ENCODE measurements around the gene TMEM161A.
"Not testable (repeated sequence)": the region's sequence is repeated elsewhere in the genome, so short reads cannot be mapped to it uniquely, and the experiment has no call there.

Gene TMEM161A

DNA sequence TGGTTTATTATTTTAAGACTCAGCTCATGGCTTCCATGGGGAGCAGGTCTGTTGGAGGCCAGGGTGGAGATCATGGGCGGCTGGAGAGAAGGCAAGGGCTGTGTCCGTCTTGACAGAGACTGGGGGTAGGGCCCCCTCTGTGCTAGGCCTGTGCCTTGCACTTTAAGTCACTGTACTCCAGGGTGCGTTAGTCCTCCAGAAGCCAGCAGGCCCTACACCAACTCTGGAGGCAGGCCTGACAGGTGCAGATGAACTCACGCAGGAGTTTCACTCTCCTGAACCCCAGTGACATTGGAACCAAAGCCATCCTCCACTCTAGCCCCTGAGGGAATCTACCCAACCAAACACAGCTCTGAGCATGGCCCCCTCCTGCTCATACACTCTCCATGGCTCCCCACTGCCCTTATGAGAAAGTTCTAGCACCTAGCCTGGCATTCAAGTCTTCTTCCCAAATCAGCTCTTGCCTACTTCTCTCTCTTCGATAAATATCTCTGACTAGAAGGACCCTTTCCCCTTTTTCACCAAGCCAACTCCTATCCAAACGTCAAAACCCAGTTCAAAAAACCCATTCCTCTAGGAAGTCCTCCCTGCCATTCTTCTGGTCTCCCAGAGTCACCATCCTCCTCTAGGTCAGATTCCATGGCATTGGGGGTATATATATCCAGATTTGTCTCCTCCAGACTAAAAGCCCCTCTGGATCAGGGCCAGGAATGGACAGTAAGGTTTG, 16.7 kb upstream of the TMEM161A start:
- no peak for DNase-seq

DNA sequence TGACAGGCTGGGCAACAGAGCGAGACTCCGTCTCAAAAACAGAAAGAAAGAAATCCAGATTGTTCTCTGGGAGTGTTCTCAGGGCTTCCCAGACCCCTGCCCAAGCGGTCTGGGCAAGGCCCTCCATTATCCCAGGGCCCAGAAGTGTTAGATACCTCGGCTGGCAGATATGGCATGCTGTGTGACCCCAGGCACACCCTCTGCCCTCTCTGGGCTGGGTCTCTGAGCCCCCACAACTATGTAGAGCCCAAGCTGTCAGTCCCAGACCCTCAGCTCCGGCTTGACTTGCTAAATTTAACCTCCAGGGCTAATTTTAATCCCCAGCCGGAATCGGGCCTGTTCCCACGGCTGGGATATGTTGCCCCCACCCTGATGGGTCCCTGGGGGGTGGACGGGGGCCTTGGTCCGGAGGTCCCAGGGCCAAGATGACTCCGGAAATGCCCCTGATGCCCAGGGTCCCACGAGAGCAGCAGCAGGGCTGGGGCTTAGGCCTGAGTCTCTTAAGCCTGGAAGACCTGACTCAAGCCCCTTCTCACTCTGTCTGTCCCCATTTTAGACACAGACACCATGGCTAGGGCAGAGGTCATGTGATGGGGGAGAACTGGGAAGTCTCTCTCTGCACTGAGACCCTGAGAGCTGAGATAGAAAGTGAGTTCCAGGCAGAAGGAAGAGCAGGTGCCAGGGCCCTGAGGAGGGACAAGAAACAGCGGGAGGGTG, 14.5 kb upstream of the TMEM161A start:
- DNase-seq = no peak

DNA sequence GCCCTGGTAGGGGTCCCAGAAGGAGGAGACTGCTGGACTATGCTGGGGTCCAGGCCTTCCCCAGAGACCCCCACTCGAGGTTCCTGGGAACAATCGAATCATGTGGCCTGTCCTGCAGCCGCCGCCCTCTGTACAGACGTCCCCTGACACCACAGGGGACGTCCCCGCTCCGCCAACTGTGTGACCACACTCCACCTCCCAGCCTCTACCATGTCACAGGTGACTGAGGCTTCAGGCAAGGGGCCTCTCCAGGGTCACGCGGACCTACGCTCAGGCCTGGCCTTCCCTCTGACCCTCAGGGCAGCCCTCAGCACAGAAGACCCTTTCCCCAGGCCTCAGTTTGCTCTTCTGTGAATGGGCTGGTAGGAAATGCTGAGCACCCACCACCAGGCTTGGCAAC, 13.1 kb upstream of the TMEM161A start:
- no peak for DNase-seq

DNA sequence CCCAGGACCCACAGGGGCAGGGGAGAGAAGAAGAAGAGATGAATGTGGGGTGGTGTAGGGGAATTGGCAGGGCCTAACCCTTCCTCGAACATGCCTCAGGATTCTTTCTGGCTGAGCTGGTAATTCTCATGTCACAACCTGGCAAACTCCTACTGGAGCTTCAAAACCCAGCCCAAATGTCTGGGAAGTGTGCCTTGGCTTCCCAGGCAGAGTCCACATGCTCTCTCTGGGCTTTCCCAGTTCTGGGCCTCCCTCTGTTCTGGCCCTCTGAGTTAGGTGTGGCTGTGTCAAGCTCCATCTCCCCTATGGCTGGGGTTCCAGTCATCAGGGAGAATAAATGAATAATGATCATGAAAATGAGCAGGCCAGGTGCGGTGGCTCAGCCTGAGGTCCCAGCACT, 11.2 kb upstream of the TMEM161A start:
- DNase-seq = no peak

DNA sequence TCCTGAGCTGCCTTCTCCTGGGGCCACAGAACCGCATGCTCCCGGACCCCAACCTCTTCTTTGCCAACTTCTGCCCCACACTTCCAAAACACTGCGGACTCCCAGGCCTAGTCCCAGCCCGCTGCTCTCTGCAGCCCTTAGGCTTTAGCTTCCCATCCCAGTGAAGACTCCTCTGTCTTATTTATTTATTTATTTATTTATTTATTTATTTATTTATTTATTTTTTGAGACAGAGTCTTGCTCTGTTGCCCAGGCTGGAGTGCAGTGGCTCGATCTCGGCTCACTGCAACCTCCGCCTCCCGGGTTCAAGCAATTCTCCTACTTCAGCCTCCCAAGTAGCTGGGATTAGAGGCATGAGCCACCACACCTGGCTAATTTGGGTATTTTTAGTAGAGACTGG, 10.2 kb upstream of the TMEM161A start:
- not testable (repeated sequence) for DNase-seq

DNA sequence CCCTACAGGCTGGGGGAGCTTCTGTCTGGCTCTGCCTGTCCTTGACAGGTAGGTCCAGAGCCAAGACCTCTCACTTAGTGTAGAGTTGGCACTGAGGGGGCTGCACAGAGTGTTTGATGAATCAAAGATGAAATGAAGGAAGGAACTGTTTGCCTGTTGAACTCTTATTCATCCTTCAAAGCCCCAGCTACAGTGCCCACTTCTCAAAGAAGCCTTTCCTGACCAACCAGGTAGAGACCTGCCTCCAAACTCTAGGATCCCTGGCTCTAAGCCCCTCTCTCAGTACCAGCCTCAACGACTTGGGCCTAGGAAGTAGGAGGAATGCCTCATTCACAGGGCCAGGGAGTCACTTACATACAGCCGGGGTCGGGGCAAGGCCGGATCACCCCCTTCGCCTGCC, 9.1 kb upstream of the TMEM161A start:
- no peak for DNase-seq

DNA sequence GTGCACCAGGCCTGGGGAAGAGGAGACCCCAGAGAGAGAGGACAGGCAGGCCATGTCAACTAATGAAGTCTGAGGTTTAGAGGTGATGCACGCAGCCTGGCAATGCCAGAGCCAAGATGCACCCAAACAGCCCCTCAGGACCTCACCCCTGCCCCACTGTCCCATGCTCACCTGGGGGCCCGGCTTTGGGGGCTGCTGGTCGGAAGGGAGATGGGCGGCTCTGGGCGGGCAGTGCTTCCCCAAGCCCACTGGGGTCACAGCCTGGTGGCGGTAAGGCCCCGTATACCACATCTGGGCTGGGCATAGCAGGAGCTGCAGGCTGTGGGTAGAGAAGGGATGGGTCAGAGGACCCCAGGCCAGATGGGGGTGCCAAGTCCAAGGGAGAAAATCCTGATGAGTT, 8.6 kb upstream of the TMEM161A start:
- no peak for DNase-seq

DNA sequence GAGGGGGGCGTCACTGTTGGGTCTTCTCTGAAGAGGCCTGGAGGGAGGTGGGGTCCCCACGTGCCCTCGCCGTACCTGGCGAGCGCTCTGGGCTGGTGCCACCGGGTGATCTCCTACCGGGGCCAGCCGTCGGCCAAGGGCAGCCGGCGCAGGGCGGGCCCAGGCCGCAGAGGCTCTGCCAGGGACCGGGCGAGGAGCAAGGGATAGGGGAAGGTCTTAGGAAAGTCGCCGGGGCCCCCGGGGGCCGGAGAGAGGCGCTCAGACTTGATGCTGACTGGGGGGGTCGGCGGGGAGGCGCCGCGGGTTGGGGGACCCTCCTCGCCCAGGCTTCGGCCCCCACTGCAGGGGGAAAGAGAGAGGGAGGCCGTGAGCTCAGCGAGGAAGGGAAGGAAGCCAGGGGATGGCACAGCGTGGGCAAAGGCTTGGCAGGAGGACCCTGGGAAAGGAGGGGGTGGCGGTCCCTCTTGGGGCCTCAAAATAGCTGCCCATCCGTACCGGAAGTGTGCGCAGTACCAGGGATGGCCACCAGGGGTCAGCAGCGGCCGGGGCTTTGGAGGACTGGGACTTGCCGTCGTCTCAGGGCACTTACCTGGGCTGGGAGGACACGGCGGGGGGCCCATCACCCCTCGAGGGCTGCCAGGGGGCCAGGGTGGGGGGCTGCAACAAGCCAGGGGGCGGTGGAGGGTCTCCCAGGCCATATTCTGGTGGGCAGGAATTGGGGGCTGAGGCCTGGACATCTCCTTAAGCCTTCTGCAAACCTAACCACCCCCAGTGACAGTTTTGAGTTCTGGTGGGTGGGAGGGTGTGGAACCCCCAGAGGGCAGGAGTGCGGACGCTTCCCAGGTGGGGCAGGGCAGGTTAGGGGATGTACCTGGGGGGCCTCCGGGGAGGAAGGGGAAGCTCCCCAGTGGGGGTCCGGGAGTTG, 7.7 kb upstream of the TMEM161A start:
- DNase-seq = peak; percentile 85

DNA sequence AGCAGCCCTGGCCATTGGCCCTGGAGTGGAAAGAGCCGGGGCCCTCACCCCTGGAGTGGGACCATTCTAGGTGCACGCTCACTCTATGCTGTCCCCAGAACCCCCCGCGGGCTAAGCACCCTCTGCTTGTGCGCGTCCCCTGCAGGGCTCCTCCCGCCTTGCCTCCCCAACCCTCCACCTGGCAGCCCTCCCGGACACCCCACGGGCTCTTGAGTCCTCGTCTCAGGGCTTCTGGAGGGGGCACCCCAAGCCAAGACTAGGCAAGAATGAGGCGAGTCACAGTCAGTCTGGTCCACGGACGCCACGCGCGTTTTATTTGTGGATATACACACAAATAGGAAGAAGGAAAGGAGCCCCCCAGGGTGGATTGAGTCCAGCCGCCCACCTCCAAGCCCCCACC, 7.0 kb upstream of the TMEM161A start:
- no peak for DNase-seq

DNA sequence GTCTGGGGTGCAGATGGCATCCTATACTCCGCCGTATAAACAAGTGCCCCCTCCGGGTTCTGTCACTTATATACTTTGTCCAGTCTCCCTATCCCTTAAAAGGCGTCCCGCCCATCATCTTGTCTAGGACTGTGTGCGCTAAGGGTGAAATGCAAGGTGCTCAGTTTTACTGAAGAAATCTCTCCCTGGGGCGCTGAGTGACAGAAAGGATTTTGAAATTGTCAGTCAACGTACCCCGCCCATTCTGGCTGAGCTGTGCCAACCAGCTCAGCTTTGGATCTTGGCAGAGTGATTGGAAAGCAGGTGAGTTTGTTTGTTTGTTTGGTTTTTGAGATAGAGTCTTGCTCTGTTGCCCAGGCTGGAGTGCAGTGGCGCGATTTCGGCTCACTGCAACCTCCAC, 4.1 kb upstream of the TMEM161A start:
- DNase-seq = no peak

DNA sequence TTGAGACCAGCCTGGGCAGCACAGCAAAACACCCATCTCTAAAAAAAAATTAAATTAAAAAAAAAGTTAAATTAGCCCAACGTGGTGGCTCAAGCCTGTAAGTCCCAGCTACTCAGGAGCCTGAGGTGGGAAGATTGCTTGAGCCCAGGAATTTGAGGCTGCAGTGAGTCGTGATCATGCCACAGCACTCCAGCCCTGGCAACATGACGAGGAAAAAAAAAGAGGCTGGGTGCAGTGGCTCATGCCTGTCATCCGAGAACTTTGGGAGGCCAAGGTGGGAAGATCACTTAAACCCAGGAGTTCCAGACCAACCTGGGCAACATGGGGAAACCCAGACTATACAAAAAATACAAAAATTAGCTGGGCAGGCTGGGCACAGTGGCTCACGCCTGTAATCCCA, 2.2 kb upstream of the TMEM161A start:
- DNase-seq = no peak

DNA sequence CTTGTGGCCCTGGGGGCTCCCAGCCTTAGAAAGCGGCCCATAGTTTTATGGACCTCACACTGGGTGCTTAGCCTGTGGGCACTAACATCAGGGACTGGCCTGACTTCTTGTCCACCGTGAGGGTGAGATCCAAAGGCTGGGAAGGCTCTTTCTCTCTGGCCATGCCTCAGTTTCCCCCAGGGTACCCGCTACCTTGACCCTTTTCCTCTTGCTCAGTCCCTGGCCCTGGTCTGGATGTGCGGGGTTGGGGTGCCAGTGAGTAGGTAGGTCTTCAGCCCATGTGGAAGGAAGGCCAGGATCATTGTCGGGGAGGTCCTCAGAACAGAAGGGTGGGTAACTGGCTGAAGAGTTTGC, 1.6 kb upstream of the TMEM161A start:
- no peak for DNase-seq

DNA sequence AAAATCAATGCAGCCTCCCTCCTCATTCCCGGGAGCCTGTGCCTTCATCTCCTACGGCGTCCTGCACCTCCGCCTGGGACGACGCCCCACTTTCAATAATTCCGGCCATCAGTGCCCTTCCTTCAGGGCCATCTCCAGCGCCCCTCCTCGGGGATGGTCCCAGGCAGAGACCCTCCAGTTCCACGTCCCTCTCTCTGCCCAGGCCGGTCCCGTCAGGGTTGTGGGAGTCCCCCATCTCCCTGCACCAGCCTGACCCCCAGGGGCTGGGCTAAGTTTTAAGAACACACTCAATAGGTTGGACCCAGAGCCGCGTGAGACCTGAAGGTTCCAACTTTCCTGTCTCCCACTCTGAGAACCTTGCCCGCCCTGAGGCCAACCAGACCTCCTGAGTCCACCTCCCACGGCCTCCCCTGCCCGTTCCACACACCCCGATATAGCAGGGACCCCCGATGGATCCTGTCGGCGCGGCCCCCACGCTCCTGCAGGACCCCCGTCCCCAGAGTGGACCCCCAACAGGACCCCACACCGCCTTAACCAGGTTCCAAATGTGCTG, 646 bp downstream of the TMEM161A start:
- DNase-seq = no peak

DNA sequence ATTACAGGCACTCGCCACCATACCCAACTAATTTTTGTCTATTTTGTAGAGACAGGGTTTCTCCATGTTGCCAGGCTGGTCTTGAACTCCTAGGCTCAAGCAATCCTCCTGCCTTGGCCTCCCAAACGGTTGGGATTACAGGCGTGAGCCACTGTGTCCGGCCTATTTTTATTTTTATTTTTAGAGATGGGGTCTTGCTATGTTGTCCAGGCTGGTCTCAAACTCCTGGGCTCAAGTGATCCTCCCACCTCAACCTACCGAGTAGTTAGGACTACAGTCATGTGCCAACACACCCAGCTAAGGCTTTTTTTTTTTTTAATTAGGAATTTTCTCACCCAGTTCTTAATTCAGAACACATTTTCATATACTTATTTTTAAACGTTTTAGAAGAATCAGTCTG, 2.6 kb downstream of the TMEM161A start:
- DNase-seq = not testable (repeated sequence)

DNA sequence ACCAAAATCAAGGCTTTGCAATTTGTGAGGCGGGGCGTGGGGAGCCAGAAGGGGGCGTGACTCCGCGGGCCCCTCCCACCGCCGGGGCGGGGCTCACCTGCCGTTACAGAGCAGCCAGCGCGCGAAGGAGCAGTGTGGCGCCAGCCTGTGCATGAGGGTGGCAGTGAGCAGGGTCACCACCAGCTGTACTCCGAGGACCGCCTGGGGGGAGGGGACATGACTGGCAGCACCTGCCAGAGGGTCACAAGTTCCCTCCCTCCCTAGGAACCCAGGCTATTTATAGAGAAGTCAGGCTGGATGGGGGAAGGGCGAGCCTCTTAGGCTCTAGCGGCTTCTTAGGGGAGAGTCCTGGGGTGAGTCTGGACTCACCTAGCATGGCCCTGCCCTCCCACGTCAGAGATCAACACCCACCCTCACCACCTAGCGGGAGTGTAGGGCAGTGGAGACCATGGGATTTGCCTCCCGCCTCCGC, 3.6 kb downstream of the TMEM161A start:
- peak; percentile 40 for DNase-seq

DNA sequence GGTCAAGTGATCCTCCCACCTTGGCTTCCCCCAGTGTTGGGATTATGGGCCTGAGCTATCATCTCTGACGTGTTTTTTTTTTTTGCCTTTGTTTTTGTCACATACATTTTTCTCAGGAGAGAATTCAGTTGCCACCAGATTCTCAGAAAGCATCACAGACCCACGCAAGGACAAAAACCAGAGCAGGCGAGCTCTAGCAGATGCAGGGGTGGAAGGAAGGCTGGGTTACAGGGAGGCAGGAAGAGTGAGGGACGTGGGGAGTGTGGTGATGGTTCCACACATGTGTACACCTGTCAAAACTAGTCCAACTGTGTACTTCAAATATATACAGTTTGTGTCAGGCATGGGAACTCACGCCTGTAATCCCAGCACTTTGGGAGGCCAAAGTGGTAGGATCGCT, 4.3 kb downstream of the TMEM161A start:
- DNase-seq = no peak

DNA sequence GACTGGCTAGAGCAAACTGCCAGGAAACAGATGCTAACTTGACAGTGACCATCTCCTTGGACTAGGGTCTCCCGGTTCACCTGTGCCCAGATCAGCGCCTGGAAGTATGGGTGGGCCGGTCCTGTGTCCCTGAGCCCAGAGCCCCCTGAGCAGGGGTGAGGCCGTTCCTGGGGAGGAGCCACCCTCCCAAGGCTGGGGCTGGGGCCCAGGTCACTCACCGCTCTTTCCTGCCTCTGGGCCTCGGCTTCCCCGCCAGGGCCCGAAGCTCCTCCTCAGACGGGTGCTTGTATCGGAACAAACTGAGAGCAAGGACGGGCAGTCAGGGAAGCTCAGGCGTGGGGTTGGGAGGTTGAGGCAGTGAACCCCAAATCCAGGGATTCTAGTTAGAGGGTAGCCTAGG, 5.4 kb downstream of the TMEM161A start:
- DNase-seq = no peak

DNA sequence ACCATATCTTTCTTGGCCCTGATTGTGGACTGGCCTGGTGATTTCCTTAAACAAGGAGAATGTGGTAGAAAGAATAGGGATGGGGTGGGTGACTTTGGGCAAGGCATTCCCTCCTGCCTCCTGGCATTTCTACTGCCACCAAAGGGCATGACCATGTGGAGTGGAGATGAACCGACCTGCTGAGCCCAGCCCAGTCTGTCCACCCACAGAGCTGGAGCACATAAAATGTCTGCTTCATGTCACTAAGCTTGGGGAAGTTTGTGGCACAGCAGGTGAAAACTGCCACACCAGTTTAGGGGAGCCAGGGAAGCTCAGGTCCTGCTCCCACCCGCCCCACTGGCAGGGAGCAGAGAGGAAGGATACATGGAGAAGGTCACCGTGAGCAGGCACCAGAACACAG, 6.3 kb downstream of the TMEM161A start:
- no peak for DNase-seq

DNA sequence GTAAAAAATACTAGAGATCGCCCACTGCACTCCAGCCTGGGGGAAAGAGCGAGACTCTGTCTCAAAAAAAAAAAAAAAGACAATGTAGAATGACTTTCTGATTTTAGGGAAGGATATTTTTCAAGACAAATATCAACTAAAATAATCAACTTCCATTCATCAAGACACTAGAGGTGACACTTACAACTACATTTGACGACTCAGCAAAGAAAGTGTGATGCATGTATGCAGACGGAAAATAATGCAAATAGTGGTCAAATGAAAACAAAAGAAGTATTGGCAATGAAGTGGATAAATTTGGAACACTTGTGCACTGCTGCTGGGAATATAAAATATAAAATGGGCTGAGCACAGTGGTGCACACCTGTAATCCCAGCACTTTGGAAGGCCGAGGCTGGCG, 12.2 kb downstream of the TMEM161A start:
- no peak for DNase-seq

DNA sequence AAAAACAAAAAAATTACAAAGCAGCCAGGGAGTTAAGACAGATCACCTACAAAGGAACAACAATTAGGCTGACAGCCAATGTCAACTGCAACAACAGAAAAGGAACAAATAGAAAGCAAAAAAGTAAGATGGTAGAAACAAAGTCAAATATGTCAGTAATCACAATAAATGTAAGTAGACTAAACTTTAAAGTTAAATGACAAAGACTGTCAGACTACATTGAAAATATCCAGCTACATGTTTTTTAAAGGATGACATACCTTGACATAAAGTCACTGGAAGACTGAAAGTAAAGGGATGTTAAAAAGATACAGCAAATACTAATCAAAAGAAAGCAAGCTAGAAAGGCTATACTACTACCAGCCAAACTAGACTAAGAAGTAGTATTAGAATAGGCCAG, 14.9 kb downstream of the TMEM161A start:
- no peak for DNase-seq

DNA sequence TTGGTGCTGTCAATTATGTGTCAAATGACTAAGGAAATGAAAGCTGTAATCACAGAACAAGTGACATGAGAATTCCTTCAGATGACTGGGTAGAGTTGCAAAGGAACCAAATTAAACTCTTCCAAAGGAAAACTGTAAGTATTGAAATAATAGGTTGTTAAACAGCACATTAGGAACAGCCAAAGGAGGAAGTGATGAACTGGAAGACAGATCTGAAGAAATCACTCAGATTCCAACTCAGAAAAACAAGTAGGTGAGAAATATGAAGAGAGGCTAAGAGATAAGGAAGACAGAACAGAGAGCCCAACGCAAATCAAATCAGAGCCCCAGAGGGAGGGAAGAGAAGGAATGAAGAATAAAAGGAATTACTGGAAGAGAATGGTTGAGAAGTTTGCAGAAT, 15.4 kb downstream of the TMEM161A start:
- no peak for DNase-seq

DNA sequence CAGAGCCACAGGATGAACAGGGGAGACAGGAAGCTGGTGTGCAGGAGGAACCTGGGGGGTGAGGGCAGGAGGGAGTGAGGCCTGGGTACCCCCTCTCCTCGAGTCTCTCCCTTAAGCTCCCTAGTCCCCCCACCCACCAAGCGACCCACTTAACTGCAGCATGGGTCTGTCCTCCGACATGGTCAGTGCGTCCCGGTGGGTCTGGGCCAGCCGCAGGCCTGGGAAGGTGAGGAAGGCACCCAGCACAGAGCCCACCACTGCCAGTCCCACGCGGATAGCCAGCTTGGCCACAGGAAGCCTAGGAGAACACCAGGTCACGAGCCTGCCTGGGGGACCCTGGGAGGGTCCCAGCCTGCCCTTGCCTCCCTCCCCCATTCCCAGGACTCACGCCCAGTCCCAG, 16.9 kb downstream of the TMEM161A start:
- DNase-seq = no peak

Data from activated CD4-positive, alpha-beta T cell treated with anti-CD3 and anti-CD28 coated beads, Interleukin-2, amount 50 U/mL, for 1 hour (primary cell).